Measurements from ENCODE around the gene ZSCAN23. TPM values are rescaled to one million over a fixed set of nuclear protein-coding genes. Genes with fewer than 3 reads are reported as not detected.

ZSCAN23 gene
- total and polyA plus RNA-seq, 2 donors (not counting 3 experiments of a cell fraction or from before 2014, with no cell fraction given): 0.28 to 1.6 TPM

DNA sequence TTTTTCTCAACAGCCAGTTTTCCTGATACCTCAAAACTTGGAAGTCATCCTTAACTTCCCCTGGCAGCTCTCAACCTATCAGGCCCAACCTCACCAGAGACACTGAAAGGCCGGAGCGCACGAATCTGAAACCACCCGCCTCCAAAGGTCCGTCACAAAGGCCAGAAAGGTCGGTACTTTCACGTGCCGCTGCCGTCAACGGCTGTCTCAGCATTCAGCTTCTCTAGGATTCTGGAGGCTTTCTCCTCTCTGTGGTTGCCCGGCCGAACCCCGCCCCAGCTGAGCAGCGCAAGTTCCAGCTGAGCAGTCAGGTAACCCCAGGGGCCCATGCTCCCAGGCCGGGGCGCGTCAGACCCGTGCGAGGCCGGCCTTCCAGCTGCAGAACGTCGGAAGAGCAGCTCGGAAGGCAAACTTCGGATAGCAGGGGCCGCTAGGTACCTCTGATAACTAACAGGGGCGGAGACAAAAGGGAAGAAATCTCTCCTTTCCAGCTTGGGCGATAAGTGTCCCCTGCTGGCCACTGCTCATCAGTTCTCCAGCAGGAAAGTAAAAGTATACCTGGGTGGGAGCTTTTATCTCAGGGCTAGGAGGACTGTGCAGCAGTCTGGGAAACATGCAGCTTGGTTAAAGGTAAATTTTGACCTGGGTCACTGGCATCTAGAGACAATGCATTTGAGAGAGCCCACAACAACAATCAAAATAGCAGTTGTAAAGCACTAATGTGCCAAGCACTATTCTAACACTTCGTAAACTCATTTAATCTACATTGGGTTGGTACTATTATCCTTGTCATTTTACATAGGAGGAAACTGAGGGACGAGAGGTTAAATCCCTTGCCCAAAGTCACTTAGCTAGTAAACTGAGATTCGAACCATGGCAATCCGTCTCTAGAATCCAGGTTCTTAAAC lies 59.8 kb downstream of the ZSCAN23 start:
- POLR2A ChIA-PET: interaction anchor here (0.7 to 1.1 kb wide), 3 partner anchors 100 to 242 kb away, joined by 3 read pairs; partner anchors contain the start of genes ZKSCAN8 and ZSCAN26
- Histone ChIP-seq H3K9me3 (replicated peaks; ENCODE audit: control insufficient read depth, insufficient read depth, low read length) (no peaks in the 10 kb centered on the region), H3K4me1 (ENCODE audit: control insufficient read depth, extremely low read depth, insufficient read depth, low read length) (peaks cover 9% of the 10 kb centered on the region), H3K27ac (ENCODE audit: insufficient read depth, low read depth, low read length) (peak overlapping the region; percentile 14), H3K9ac (replicated peaks; ENCODE audit: extremely low read depth, insufficient read depth, low read length) (peak overlapping the region; percentile 12), H3K79me2 (ENCODE audit: control insufficient read depth, insufficient read depth, low read length) (no peaks in the 10 kb centered on the region), H3K4me2 (ENCODE audit: insufficient read depth, low read length) (peak overlapping the region; percentile 65), H3K4me3 (replicated peaks in 1 of 3; ENCODE audit: insufficient read depth in 1 of 3, low read depth in 1 of 3, low read length in 3 of 3) (peak overlapping the region; percentile 37 to 45 (median 42)), H3K27me3 (ENCODE audit: control insufficient read depth in 2 of 2, insufficient read depth in 2 of 2, low read length in 2 of 2) (no peaks in the 10 kb centered on the region), H3K9me1 (replicated peaks; ENCODE audit: control insufficient read depth, extremely low read depth, insufficient read depth, low read length) (no peaks in the 10 kb centered on the region), H4K20me1 (replicated peaks; ENCODE audit: control insufficient read depth, extremely low read depth, insufficient read depth, low read length) (no peaks in the 10 kb centered on the region), H3K36me3 (ENCODE audit: control insufficient read depth in 2 of 2, extremely low read depth in 1 of 2, insufficient read depth in 2 of 2, low read length in 2 of 2) (peaks cover 6 to 9% of the 10 kb centered on the region in 2 experiments), H2AFZ (ENCODE audit: low read depth, low read length) (peak overlapping the region; percentile 75)
- FAIRE-seq (peak; percentile 89), DNase-seq (ENCODE audit: low read depth, low spot score) (peak; percentile 93)
- no TSS peak for BruUV-seq (replicated peaks)
- intact Hi-C loops (cut with micrococcal nuclease): loop anchor here (1.0 to 2.0 kb wide), 7 partner anchors 16 to 259 kb away; partner anchors contain the start of genes ZKSCAN4, ZSCAN12, ZSCAN16 and ZSCAN31
- TF ChIP-seq FOS (IDR thresholded peaks at IDR 0.05; ENCODE audit: borderline replicate concordance, insufficient read depth, low read length): no peak
- no peak for TF ChIP-seq POLR2AphosphoS5 (IDR thresholded peaks at IDR 0.05; ENCODE audit: insufficient read depth, low read depth, low read length)
- TF ChIP-seq MYC (IDR thresholded peaks at IDR 0.05; ENCODE audit: low read depth, low read length): no peak
- TF ChIP-seq CTCF (IDR thresholded peaks at IDR 0.05; ENCODE audit: extremely low read depth in 1 of 2, insufficient read depth in 1 of 2, low read depth in 1 of 2, low read length in 2 of 2): peak; percentile 54 to 62
- TF ChIP-seq EZH2 (IDR thresholded peaks at IDR 0.05; ENCODE audit: borderline replicate concordance, low read depth, low read length, severe bottlenecking): no peak
- TF ChIP-seq, protein P1, sequence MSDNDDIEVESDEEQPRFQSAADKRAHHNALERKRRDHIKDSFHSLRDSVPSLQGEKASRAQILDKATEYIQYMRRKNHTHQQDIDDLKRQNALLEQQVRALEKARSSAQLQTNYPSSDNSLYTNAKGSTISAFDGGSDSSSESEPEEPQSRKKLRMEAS (IDR thresholded peaks at IDR 0.05; ENCODE audit: insufficient read depth, insufficient read length): peak; percentile 70
- no peak for TF ChIP-seq GATA2 (IDR thresholded peaks at IDR 0.05; ENCODE audit: insufficient read depth, insufficient read length, low read depth, low read length)
- no peak for TF ChIP-seq JUN (IDR thresholded peaks at IDR 0.05; ENCODE audit: borderline replicate concordance, insufficient read depth, insufficient read length, low read depth)
- dilution Hi-C loops (cut with MboI; ENCODE audit: extremely low pct_ligation_motif_present, low sequenced_read_pairs): no loop called here
- CTCF ChIA-PET: interaction anchor here (0.6 to 6.3 kb wide), 24 partner anchors 10 to 488 kb away, joined by 3 to 59 read pairs (median 6); partner anchors contain the start of genes PGBD1, ZKSCAN3, ZKSCAN8 and ZSCAN12

Small RNA genes within 50 kb of the gene (small RNA-seq; reads per million reads assigned to genes)
- not detected for gene RNU2-45P (ENCODE audit: insufficient read depth, insufficient read length, low read depth, low replicate concordance)

Other genes starting within 250 kb of the ZSCAN23 start
- 18.0 and 18.6 TPM in 2 replicates for gene ZSCAN9, start 218.2 kb downstream of the ZSCAN23 start, total RNA-seq
- 10.5 and 11.7 TPM in 2 replicates for gene ZSCAN9, start 218.2 kb downstream of the ZSCAN23 start, polyA plus RNA-seq
- 3.6 and 4.1 TPM in 2 replicates for gene ZKSCAN4, start 191.2 kb downstream of the ZSCAN23 start, total RNA-seq
- 1.0 and 1.3 TPM in 2 replicates for gene ZKSCAN4, start 191.2 kb downstream of the ZSCAN23 start, polyA plus RNA-seq
- gene NKAPL, start 184.2 kb downstream of the ZSCAN23 start, total RNA-seq: 1.1 and 1.6 TPM in 2 replicates
- gene NKAPL, start 184.2 kb downstream of the ZSCAN23 start, polyA plus RNA-seq: 0.53 and 0.72 TPM in 2 replicates
- gene ZSCAN26, start 176.3 kb downstream of the ZSCAN23 start, total RNA-seq: 12.7 and 14.1 TPM in 2 replicates
- 11.2 and 12.8 TPM in 2 replicates for gene ZSCAN26, start 176.3 kb downstream of the ZSCAN23 start, polyA plus RNA-seq
- gene PGBD1, start 161.9 kb downstream of the ZSCAN23 start, total RNA-seq: 9.6 and 10.1 TPM in 2 replicates
- gene PGBD1, start 161.9 kb downstream of the ZSCAN23 start, polyA plus RNA-seq: 3.4 and 4.2 TPM in 2 replicates
- gene ZSCAN31, start 107.3 kb downstream of the ZSCAN23 start, total RNA-seq: 19.5 and 23.0 TPM in 2 replicates
- 11.0 and 12.9 TPM in 2 replicates for gene ZSCAN31, start 107.3 kb downstream of the ZSCAN23 start, polyA plus RNA-seq
- gene ZKSCAN3, start 93.5 kb downstream of the ZSCAN23 start, total RNA-seq: 4.9 and 6.9 TPM in 2 replicates
- gene ZKSCAN3, start 93.5 kb downstream of the ZSCAN23 start, polyA plus RNA-seq: 2.5 and 2.7 TPM in 2 replicates
- gene ZSCAN12, start 43.7 kb downstream of the ZSCAN23 start, total RNA-seq: 4.2 and 4.4 TPM in 2 replicates
- 1.1 and 1.3 TPM in 2 replicates for gene ZSCAN12, start 43.7 kb downstream of the ZSCAN23 start, polyA plus RNA-seq
- gene GPX6, start 72.3 kb upstream of the ZSCAN23 start, total RNA-seq: not detected in 2 replicates
- not detected in 2 replicates for gene GPX6, start 72.3 kb upstream of the ZSCAN23 start, polyA plus RNA-seq
- not detected in 2 replicates for gene GPX5, start 82.4 kb upstream of the ZSCAN23 start, total RNA-seq
- not detected in 2 replicates for gene GPX5, start 82.4 kb upstream of the ZSCAN23 start, polyA plus RNA-seq

All from endothelial cell of umbilical vein (primary cell).